Activated T-helper 1 cell treated with Interleukin-2 at 50 U/mL for 16 hours (primary cell): Measurements from ENCODE around the gene PHPT1.
A peak's percentile ranks its signal among the peaks of the same experiment; 100 is the strongest.
"Not testable (repeated sequence)": the region's sequence is repeated elsewhere in the genome, so short reads cannot be mapped to it uniquely, and the experiment has no call there.

Experiments used
- DNase-seq: peaks from one replicate; pipeline ENCODE4 v3.0.0-alpha.2; 2020; ENCODE audit warnings: low read depth

PHPT1 gene

DNA sequence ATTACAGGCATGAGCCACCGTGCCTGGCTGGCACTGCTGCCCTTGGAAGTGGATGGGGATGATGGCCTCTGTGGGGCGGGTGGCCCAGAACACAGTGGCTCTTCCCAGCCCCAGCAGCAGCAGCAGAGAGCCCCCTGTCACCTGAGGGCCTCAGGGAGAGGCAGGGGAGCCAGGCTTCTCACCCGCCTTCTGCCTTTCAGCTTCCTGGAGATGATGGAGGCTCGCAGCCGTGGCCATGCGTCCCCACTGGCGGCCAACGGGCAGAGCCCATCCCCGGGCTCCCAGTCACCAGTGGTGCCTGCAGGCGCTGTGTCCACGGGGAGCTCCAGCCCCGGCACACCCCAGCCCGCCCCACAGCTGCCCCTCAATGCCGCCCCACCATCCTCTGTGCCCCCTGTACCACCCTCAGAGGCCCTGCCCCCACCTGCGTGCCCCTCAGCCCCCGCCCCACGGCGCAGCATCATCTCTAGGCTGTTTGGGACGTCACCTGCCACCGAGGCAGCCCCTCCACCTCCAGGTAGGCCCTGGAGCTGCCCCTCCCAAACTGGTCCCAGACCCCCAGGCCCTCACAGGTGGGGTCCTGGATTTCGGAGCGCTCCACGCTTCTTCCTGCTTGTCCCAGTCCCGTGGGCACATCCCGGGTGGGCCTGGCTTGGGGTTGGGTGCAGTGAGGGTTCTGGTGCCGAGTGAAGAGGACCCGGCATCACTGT lies 11.9 kb upstream of the PHPT1 start:
- DNase-seq, result no peak

DNA sequence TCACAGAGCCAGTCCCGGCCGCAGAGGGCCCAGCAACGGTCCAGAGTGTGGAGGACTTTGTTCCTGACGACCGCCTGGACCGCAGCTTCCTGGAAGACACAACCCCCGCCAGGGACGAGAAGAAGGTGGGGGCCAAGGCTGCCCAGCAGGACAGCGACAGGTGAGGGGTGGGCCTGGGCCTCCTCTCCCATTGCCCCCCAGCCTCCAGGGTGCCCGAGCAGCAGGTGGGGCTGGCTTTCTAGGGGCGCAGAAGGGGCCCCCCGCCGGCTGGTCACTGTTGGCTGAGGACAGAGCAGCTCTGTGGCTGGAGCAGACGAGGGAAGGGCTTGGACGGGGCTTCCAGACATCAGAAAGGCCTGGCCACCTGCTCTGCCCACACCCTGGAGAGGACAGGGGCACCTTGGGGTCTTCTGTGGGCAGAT lies 11.3 kb upstream of the PHPT1 start:
- not testable (repeated sequence) for DNase-seq

GRCh38 chr9:136838314-136839228 lies 10.6 kb upstream of the PHPT1 start:
- no peak for DNase-seq

DNA sequence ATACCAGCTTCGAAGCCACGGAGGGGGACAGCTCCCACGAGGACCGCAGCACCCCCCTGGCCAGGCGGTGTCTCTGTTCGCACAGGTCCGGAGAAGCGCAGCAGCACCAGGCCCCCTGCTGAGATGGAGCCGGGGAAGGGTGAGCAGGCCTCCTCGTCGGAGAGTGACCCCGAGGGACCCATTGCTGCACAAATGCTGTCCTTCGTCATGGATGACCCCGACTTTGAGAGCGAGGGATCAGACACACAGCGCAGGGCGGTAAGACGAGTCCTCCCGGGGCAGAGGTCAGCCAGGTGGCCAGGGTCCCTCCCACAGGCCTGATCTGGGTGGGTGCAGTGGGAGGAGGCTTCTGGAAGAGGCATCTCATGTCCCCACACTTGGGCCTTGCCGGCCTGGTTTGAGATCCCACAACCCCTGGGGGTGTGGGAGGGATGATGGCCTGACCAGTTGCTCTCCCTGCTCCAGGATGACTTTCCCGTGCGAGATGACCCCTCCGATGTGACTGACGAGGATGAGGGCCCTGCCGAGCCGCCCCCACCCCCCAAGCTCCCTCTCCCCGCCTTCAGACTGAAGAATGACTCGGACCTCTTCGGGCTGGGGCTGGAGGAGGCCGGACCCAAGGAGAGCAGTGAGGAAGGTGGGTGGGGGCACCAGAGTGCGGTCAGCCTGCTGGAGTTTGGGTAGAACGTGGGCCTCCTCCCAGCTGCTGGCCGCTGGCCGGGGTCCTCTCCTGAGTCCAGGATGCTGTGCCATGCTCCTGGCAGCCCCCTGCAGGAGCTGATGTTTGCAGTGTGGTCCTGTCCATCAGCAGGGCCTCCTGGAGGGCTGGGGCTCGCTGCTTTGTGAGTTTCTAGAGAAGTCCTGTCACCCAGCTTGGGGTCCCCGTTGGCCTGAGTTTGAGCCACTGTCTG lies 9.7 kb upstream of the PHPT1 start:
- DNase-seq, result no peak

DNA sequence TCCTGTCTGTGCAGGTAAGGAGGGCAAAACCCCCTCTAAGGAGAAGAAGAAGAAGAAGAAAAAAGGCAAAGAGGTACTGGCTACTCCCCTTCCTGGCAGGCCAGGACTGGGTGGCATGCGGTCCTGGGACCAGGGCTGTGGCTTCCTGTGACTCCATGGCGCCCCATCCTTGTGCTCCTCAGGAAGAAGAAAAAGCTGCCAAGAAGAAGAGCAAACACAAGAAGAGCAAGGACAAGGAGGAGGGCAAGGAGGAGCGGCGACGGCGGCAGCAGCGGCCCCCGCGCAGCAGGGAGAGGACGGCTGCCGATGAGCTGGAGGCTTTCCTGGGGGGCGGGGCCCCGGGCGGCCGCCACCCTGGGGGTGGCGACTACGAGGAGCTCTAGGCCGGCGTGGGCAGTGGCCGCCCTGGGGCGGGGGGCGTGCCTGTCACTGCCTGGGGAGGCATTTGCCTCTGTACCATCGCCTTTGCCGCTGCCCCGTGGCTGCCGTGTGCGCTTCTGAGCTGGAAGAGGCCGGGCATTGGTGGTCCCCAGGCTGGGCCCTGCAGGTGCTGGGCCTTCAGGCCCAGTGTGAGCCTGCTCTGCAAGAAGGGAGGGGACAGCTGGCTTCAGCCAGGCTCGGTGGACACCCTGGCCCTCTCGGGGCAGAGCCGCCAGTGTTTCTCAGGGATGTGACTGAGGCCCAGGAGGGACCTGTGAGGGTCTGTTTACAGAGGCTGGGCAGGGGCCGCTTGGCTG lies 8.9 kb upstream of the PHPT1 start:
- no peak for DNase-seq

DNA sequence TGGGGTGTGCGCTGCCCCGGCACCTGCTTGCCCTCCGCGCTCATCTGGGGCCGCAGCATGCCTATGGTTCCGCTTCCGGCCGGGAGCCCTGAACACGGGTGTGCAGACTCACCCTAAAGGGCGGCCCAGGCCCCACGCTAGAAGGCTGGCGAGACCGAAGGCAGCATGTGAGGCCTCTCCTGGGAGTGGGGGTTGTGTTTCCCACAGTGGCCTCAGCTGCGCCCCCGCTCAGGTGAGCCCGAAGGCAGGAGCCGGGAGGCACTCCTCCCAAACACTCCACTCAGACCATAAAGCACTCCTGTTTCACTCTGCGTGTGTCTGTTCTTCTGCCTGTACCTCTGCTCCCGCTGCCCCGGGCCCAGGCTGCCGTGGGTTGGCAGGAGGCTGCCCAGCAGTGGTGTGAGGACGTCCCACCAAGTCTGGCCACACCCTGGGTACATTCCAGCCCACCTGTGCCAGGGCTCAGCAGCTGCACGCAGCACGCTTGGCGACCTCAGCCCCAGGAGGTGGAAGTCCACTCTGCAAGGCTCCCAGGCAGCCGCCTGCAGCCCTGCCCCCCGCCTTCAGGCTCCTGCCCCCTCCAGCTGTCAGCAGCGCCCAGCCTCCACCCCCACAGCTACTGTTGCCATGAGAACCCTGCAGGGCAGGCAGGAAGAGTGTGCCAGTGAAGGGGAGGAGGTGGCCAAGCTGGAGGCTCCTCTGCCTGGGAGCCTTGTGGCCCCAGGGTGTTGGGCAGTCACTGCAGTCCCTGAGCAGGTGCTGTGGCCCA lies 8.1 kb upstream of the PHPT1 start:
- DNase-seq, result no peak

DNA sequence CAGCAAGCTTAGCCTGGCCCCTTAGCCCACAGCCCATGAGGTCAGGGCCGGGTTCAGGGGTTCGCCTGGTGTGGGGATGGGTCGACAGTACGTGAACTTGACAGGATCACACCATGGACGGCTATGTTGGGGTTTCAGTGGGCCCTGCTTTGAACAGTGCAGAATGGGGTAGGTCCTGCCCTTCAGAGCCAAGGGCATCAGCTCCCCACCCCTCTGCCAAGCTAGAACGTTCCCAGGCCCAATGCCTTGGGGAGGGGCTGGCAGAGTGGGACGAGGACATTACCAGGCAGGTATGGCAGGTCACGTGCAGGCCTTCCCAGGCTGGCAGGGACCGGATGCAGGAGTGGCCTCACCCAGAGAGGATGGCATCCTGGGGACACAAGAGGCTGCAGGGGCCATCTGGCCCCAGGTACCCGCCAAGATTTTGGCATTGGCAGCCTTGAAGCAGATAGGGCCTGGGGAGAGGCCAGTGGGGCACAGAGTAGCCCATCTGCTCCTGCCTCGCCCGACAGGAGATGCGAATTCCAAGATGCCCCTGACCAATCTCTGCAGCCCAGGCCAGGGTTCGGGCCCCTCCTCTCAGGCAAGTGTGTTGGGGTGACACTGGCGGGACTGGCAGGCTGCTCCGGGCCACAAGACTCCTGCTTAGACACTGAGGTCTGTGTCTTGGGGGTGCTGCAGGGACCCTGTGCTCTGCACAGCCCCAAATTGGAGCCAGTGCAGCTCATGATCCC lies 7.4 kb upstream of the PHPT1 start:
- not testable (repeated sequence) for DNase-seq

DNA sequence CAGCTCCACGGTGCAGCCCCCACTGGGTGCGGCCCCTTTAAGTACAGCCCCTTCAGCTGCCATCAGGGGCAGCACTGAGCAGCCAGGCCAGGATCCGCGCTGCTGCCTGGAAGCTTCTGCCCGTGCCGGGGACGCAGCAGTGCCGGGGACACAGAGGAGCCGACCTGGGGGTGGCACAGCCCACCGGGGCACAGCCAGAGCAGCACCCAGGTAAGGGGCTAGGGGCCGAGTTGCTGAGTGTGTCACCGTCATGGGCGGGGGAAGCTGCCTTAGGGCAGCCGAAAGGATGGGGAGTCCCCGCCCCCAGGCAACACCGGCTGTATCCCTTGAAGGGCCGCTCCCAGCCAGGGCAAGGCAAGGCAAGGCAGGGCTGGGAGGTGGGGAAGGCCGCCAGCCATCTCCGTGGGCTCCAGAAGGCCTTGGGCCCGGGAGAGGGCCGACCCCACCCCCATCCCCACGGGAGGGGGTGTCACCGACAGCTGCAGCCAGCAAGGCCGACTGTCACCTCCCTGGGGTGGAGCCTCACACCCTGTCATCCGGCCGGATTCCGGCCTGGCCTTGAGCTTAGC lies 6.7 kb upstream of the PHPT1 start, which contains the start of gene AJM1:
TSS of gene AJM1 (plus strand) at position 99 of the 569 bp plus-strand sequence. CDS start 1,937 bp downstream, outside the sequence.
- peak; percentile 64 for DNase-seq

GRCh38 chr9:136843159-136843800 lies 5.9 kb upstream of the PHPT1 start:
- DNase-seq, result not testable (repeated sequence)

DNA sequence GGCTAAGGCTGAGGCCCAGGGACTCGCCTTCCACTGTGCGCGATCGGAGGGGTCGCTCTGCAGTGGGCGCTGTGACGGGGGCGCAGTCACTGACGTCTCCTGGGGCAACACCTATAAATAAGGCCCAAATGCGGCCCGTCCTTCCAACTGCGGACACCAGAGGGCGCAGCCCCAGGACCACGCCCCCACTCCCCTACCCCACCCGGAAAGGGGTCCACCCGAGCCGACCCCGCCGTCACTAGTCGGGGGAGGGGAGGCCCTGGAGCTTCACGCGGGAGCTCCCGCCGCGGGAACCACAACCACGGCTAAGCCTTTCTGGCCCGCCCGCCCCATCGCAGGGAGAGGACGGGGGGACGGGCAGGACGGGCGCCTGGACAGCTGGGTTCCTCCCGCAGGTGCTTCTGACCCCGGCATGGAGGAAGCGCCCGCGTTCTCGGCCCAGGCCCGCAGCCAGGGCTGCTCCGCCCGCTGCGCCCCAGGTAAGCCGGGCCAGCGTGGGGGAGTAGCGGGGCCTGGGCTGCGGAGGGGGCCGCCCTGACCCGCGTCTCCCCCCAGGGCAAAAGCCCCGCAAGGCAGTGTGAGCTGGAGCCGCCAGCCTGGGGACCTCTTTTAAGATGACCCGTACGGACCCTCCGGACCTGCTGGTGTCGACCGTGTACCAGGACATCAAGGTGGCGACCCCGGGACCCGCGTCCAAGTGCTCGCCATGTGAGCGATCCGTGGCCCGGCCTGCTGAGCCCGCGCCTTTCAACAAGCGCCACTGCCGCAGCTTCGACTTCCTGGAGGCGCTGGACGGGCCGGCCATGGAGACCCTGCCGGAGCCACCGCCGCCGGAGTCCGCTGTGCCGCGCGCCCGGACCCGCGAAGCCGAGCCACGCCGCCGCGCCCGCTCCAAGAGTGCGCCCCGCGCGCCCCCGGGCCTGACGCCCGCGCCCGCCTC lies 5.1 kb upstream of the PHPT1 start:
- DNase-seq, result not testable (repeated sequence)

DNA sequence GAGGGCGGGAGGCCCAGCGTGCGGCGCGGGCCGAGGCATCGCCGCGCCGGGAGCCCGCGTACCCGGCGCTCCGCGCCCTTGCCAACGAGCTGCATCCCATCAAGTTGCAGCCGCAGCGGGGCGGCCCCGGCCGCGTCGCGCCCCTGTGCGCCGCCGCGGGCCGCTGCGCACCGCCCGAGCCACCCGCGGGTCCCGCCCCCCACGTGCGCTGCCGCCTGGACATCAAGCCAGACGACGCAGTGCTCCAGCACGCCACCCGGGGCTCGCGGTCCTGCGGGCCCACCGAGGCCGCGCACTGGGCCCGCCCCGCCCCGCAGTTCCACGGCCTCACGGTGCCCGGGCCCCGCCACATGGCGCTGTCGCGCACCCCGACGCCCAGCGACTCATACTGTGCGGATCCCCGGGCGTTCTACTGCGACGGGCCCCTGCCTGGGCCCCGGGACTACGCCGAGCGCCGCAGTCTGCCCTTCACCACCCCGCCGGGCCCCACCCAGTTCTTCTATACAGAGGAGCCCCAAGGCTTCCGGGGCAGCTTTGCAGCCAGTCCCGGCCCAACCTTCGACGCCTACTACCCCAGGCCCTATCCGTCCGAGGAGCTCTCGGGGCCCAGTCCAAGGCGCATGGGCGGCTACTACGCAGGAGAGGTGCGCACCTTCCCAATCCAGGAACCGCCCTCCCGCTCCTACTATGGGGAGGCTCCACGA lies 4.3 kb upstream of the PHPT1 start:
- DNase-seq, result no peak

DNA sequence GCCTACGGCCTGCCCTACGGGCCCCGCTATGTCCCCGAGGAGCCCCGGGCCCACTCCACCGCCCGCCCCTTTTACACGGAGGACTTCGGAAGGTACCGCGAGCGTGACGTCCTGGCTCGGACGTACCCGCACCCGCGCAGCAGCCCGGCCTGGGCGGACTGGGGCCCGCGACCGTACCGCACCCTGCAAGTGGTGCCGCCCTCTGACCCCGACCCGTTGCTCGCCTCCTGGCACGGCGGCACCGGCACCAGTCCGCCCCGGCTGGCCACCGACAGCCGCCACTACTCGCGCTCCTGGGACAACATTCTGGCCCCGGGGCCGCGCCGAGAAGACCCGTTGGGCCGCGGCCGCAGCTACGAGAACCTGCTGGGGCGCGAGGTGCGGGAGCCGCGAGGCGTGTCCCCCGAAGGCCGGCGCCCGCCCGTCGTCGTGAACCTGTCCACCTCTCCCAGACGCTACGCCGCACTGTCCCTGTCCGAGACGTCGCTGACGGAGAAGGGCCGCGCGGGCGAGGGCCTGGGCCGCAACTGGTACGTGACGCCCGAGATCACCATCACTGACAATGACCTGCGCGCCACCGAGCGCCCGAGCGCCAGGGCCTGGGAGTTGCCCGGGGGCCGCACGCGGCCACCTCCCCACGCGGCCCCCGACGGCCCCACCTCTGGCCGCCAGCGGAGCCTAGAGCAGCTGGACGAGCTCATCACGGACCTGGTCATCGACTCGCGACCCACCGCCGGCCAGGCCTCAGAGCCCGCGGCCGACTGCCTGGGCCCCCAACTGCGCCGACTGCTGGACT lies 3.5 kb upstream of the PHPT1 start:
- no peak for DNase-seq

DNA sequence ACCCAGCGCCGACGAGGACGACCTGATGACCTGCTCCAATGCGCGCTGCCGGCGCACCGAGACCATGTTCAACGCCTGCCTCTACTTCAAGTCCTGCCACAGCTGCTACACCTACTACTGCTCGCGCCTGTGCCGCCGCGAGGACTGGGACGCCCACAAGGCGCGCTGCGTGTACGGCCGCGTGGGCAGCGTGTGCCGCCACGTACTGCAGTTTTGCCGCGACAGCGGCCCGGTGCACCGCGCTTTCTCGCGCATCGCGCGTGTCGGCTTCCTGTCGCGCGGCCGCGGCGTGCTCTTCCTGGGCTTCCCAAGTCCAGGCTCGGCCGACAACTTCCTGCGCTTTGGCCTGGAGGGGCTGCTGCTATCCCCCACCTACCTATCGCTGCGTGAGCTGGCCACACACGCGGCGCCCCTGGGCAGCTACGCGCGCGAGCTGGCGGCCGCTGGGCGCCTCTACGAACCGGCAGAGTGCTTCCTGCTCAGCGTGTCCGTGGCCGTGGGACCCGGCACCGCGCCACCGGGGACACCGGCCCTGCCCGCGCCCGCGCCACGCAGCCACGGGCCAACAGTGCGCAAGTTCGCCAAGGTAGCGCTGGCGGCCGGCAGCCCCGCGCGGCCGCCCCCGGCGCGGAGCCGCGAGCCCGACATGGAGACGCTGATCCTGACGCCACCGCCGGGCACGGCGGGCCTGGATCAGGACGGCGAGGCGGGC lies 2.7 kb upstream of the PHPT1 start:
- no peak for DNase-seq

DNA sequence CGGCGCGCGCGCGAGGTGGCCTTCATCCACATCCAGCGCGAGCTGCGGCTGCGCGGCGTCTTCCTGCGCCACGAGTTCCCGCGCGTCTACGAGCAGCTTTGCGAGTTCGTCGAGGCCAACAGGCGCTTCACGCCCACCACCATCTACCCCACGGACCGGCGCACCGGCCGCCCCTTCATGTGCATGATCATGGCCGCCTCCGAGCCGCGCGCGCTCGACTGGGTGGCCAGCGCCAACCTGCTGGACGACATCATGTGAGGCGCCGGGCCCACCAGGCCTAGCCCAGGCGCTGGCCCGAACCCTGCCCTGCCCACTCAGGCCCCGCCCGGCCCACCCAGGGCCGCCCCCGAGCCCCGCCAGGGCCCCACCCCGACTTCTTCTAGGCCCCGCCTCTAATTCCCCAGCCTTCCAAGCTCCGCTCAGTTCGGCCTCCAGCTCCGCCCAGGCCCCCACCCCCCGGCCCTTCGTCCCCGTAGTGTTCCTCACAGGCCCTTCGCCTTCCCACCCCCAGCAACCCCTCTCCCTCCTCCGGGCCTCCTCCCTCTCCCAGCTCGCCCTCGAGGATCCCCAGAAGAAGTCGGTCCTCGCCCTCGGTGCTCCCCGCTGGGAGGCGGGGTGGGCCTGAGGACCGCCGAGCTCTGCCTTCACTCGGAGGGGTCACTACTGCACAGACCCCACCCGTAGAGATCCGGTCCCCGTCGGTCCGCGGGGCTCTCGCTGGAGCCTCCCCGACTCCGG lies 2.0 kb upstream of the PHPT1 start:
- no peak for DNase-seq

GRCh38 chr9:136847826-136848392 lies 1.3 kb upstream of the PHPT1 start:
- peak; percentile 39 for DNase-seq
